MM.1S (cell line): Measurements from ENCODE around the gene MAGEL2.
A peak's percentile ranks its signal among the peaks of the same experiment; 100 is the strongest.

Experiments
- DNase-seq: peaks from one replicate; pipeline ENCODE4 v3.0.0-alpha.2; 2015
- H2AFZ ChIP-seq: fragments of 300-600 bp; sonication (generic); 2 replicates; pipeline ENCODE4 v1.6.0; 2016; ENCODE audit warnings: antibody characterized with exemption, low read length
- H3F3A ChIP-seq: fragments of 300-600 bp; sonication (generic); 2 replicates; pipeline ENCODE4 v1.6.1; 2016; ENCODE audit warnings: mild to moderate bottlenecking, antibody characterized with exemption, low read length, moderate library complexity, mixed read lengths; ENCODE audit not compliant: insufficient read depth
- H3K27ac ChIP-seq: fragments of 300-600 bp; sonication (generic); 2 replicates; pipeline ENCODE4 v1.5.1; 2016; ENCODE audit warnings: mild to moderate bottlenecking, low read length
- H3K27me3 ChIP-seq: fragments of 300-600 bp; sonication (generic); replicated peaks from 2 replicates; pipeline ENCODE4 v1.6.0; 2016; ENCODE audit warnings: low read length; ENCODE audit not compliant: insufficient read depth
- H3K36me3 ChIP-seq: fragments of 300-600 bp; sonication (generic); replicated peaks from 2 replicates; pipeline ENCODE4 v1.6.1; 2016; ENCODE audit warnings: mild to moderate bottlenecking, low read length, mixed read lengths; ENCODE audit not compliant: insufficient read depth
- H3K4me1 ChIP-seq: fragments of 300-600 bp; sonication (generic); 2 replicates; pipeline ENCODE4 v1.6.1; 2016; ENCODE audit warnings: low read length, mixed read lengths
- H3K4me2 ChIP-seq: fragments of 300-600 bp; sonication (generic); 2 replicates; pipeline ENCODE4 v1.6.0; 2016; ENCODE audit warnings: low read depth, low read length
- H3K4me3 ChIP-seq: fragments of 300-600 bp; sonication (generic); 2 replicates; pipeline ENCODE4 v1.5.1; 2016; ENCODE audit warnings: low read length, mixed read lengths
- H3K79me2 ChIP-seq: fragments of 300-600 bp; sonication (generic); 2 replicates; pipeline ENCODE4 v1.6.1; 2016; ENCODE audit warnings: mixed run types, low read length, mixed read lengths
- H3K9ac ChIP-seq: fragments of 300-600 bp; sonication (generic); 2 replicates; pipeline ENCODE4 v1.6.1; 2016; ENCODE audit warnings: low read length, mixed read lengths
- H3K9me2 ChIP-seq: fragments of 300-600 bp; sonication (generic); replicated peaks from 2 replicates; pipeline ENCODE4 v1.6.1; 2016; ENCODE audit warnings: mild to moderate bottlenecking, low read length, mixed read lengths; ENCODE audit not compliant: insufficient read depth
- H3K9me3 ChIP-seq: fragments of 300-600 bp; sonication (generic); replicated peaks from 2 replicates; pipeline ENCODE4 v1.6.1; 2016; ENCODE audit warnings: mild to moderate bottlenecking, low read length, mixed read lengths; ENCODE audit not compliant: insufficient read depth
- H4K20me1 ChIP-seq: fragments of 300-600 bp; sonication (generic); 2 replicates; pipeline ENCODE4 v1.6.1; 2016; ENCODE audit warnings: mild to moderate bottlenecking, low read length, moderate library complexity, mixed read lengths; ENCODE audit not compliant: insufficient read depth
- CTCF ChIP-seq: fragments of 300-600 bp; sonication (generic); IDR thresholded peaks from 2 replicates; pipeline ENCODE4 v1.5.1; 2016; ENCODE audit warnings: antibody characterized with exemption, low read length, mixed read lengths
- EZH2 ChIP-seq: fragments of 300-600 bp; sonication (generic); optimal IDR thresholded peaks from 2 replicates; pipeline ENCODE3; 2017; ENCODE audit warnings: low read depth, mild to moderate bottlenecking, antibody characterized with exemption, low read length, mixed read lengths
- EZH2phosphoT487 ChIP-seq: fragments of 300-600 bp; sonication (generic); IDR thresholded peaks from 2 replicates; pipeline ENCODE4 v1.6.1; 2018; ENCODE audit warnings: antibody characterized with exemption, low read length

The MAGEL2 gene

GRCh38 chr15:23645371-23646164, 2.1 kb downstream of the MAGEL2 start:
- no peak overlapping the region for H3K9ac ChIP-seq
- H3K27ac ChIP-seq: no peak overlapping the region
- no peak for DNase-seq
- no peaks in the 10 kb centered on the region for H3K79me2 ChIP-seq
- no peaks in the 10 kb centered on the region for H3K9me3 ChIP-seq
- H2AFZ ChIP-seq: no peak overlapping the region
- H3F3A ChIP-seq: no peaks in the 10 kb centered on the region
- H3K27me3 ChIP-seq: no peaks in the 10 kb centered on the region
- no peaks in the 10 kb centered on the region for H3K36me3 ChIP-seq
- H4K20me1 ChIP-seq: no peaks in the 10 kb centered on the region
- H3K9me2 ChIP-seq: no peaks in the 10 kb centered on the region
- H3K4me1 ChIP-seq: no peaks in the 10 kb centered on the region
- TF ChIP-seq EZH2phosphoT487: no peak
- no peak for TF ChIP-seq EZH2
- TF ChIP-seq CTCF: peak; percentile 31
- H3K4me2 ChIP-seq: no peak overlapping the region
- H3K4me3 ChIP-seq: no peak overlapping the region

GRCh38 chr15:23644829-23645228, 2.8 kb downstream of the MAGEL2 start:
- TF ChIP-seq EZH2: no peak
- no peak for TF ChIP-seq CTCF
- TF ChIP-seq EZH2phosphoT487: no peak
- no peak overlapping the region for H3K4me2 ChIP-seq
- DNase-seq: no peak
- no peaks in the 10 kb centered on the region for H4K20me1 ChIP-seq
- H3K9me3 ChIP-seq: no peaks in the 10 kb centered on the region
- no peaks in the 10 kb centered on the region for H3K27me3 ChIP-seq
- H3K4me1 ChIP-seq: no peaks in the 10 kb centered on the region
- H2AFZ ChIP-seq: no peak overlapping the region
- no peaks in the 10 kb centered on the region for H3K36me3 ChIP-seq
- no peak overlapping the region for H3K9ac ChIP-seq
- no peak overlapping the region for H3K27ac ChIP-seq
- H3K4me3 ChIP-seq: no peak overlapping the region
- H3F3A ChIP-seq: no peaks in the 10 kb centered on the region
- H3K79me2 ChIP-seq: no peaks in the 10 kb centered on the region
- H3K9me2 ChIP-seq: no peaks in the 10 kb centered on the region

GRCh38 chr15:23642413-23643044, 5.1 kb downstream of the MAGEL2 start:
- Histone ChIP-seq H3K9ac (no peak overlapping the region), H2AFZ (no peak overlapping the region), H3K36me3 (no peaks in the 10 kb centered on the region), H4K20me1 (no peaks in the 10 kb centered on the region), H3K4me3 (no peak overlapping the region), H3K9me3 (no peaks in the 10 kb centered on the region), H3K27me3 (no peaks in the 10 kb centered on the region), H3K79me2 (no peaks in the 10 kb centered on the region), H3K9me2 (no peaks in the 10 kb centered on the region), H3K4me1 (no peaks in the 10 kb centered on the region), H3K27ac (no peak overlapping the region), H3F3A (no peaks in the 10 kb centered on the region), H3K4me2 (no peak overlapping the region)
- DNase-seq: peak; percentile 64
- TF ChIP-seq EZH2phosphoT487 (no peak), CTCF (peak; percentile 97)
